Endothelial cell of umbilical vein (primary cell): ENCODE results near the gene C1QTNF8. TPM values are rescaled to one million over a fixed set of nuclear protein-coding genes. Genes with fewer than 3 reads are reported as not detected.
A peak's percentile ranks its signal among the peaks of the same experiment; 100 is the strongest.

Experiments
- Bru-seq: library from RNA; stranded (reverse); fragments of 400-500 nt; gene quantifications from one replicate; lab custom pipeline; 2021; lab: Mats Ljungman, UMichigan
- BruChase-seq, 2 experiments: library from RNA; stranded (reverse); fragments of 400-500 nt; gene quantifications; one replicate each; lab custom pipeline; 2021; lab: Mats Ljungman, UMichigan
- BruUV-seq: library from RNA; stranded (reverse); fragments of 400-500 nt; replicated peaks from 2 replicates; lab custom pipeline; 2021; lab: Mats Ljungman, UMichigan
- CTCF ChIA-PET: fragments of 300-600, 350-600 bp; sonication (Branson Sonifier 250); formaldehyde crosslinking; loops from one replicate; lab custom pipeline; 2021; ENCODE audit warnings: antibody characterized with exemption, inconsistent platforms; lab: Charles Lee
- POLR2A ChIA-PET: fragments of 300-600, 350-600 bp; sonication (Branson Sonifier 250); formaldehyde crosslinking; loops from one replicate; lab custom pipeline; 2021; ENCODE audit warnings: antibody characterized with exemption, inconsistent platforms; lab: Charles Lee
- DNase-seq: peaks from one replicate; pipeline ENCODE4 v3.0.0-alpha.2; 2011; ENCODE audit warnings: low read depth, low spot score
- FAIRE-seq: peaks from 2 replicates; lab custom pipeline; 2011; peaks lifted over from hg19 to GRCh38; lab: Jason Lieb, UNC
- H2AFZ ChIP-seq: 2 replicates; pipeline ENCODE4 v1.6.0; 2012; ENCODE audit warnings: low read depth, low read length, control low read depth, inconsistent platforms
- H3K27ac ChIP-seq: 2 replicates; pipeline ENCODE4 v1.5.1; 2011; ENCODE audit warnings: low read depth, mild to moderate bottlenecking, control low read depth, low read length, moderate library complexity; ENCODE audit not compliant: insufficient read depth
- H3K27me3 ChIP-seq, 2 experiments: 2 replicates each; pipeline versions ENCODE4 v1.6.0 to v1.6.1; 2011; ENCODE audit warnings: low read length in 2 of 2, mixed read lengths in 1 of 2; ENCODE audit not compliant: control insufficient read depth in 2 of 2, insufficient read depth in 2 of 2
- H3K36me3 ChIP-seq, 2 experiments: 2 replicates in 1 of 2; 3 replicates in 1 of 2; pipeline ENCODE4 v1.5.1; 2011; ENCODE audit warnings: low read length in 2 of 2, mild to moderate bottlenecking in 1 of 2, moderate library complexity in 1 of 2; ENCODE audit not compliant: control insufficient read depth in 2 of 2, insufficient read depth in 2 of 2; ENCODE audit errors: extremely low read depth in 1 of 2
- H3K4me1 ChIP-seq: 3 replicates; pipeline ENCODE4 v1.5.1; 2011; ENCODE audit warnings: mild to moderate bottlenecking, low read length; ENCODE audit not compliant: control insufficient read depth, insufficient read depth; ENCODE audit errors: extremely low read depth
- H3K4me2 ChIP-seq: 2 replicates; pipeline ENCODE4 v1.6.1; 2011; ENCODE audit warnings: low read length, control low read depth, mixed read lengths; ENCODE audit not compliant: insufficient read depth
- H3K4me3 ChIP-seq, 3 experiments: fragments of 200-600 bp in 1 of 3; sonication (generic), shearing (Covaris generic) in 1 of 3; replicated peaks in 1 of 3; 2 replicates each; pipeline ENCODE4 v1.5.1; 2011 to 2016; ENCODE audit warnings: control low read depth in 3 of 3, low read length in 3 of 3, mild to moderate bottlenecking in 2 of 3, inconsistent platforms in 1 of 3, low read depth in 1 of 3, moderate library complexity in 1 of 3; ENCODE audit not compliant: insufficient read depth in 1 of 3
- H3K79me2 ChIP-seq: 2 replicates; pipeline ENCODE4 v1.6.0; 2012; ENCODE audit warnings: low read length, inconsistent platforms; ENCODE audit not compliant: control insufficient read depth, insufficient read depth
- H3K9ac ChIP-seq: replicated peaks from 2 replicates; pipeline ENCODE3; 2011; ENCODE audit warnings: low read length, control low read depth; ENCODE audit not compliant: insufficient read depth; ENCODE audit errors: extremely low read depth
- H3K9me1 ChIP-seq: replicated peaks from 3 replicates; pipeline ENCODE4 v1.6.0; 2011; ENCODE audit warnings: mild to moderate bottlenecking, low read length; ENCODE audit not compliant: control insufficient read depth, insufficient read depth; ENCODE audit errors: extremely low read depth
- H3K9me3 ChIP-seq: replicated peaks from 2 replicates; pipeline ENCODE4 v1.5.1; 2012; ENCODE audit warnings: low read length, inconsistent platforms; ENCODE audit not compliant: control insufficient read depth, insufficient read depth
- H4K20me1 ChIP-seq: replicated peaks from 2 replicates; pipeline ENCODE3; 2011; ENCODE audit warnings: mild to moderate bottlenecking, low read length; ENCODE audit not compliant: control insufficient read depth, insufficient read depth; ENCODE audit errors: extremely low read depth
- EZH2 ChIP-seq: IDR thresholded peaks from 2 replicates; pipeline ENCODE4 v1.6.1; 2012; ENCODE audit warnings: borderline replicate concordance, low read depth, mild to moderate bottlenecking, moderate library complexity, low read length, inconsistent platforms; ENCODE audit not compliant: severe bottlenecking
- FOS ChIP-seq: IDR thresholded peaks from 2 replicates; pipeline ENCODE4 v1.6.1; 2011; ENCODE audit warnings: mild to moderate bottlenecking, low read length, moderate library complexity, borderline replicate concordance; ENCODE audit not compliant: insufficient read depth
- JUN ChIP-seq: IDR thresholded peaks from 2 replicates; pipeline ENCODE4 v1.6.1; 2011; ENCODE audit warnings: borderline replicate concordance, low read depth; ENCODE audit not compliant: insufficient read length, insufficient read depth
- MYC ChIP-seq: IDR thresholded peaks from one replicate; pipeline ENCODE4 v1.6.1; 2011; ENCODE audit warnings: mild to moderate bottlenecking, low read depth, low read length
- POLR2A ChIP-seq: IDR thresholded peaks from 2 replicates; pipeline ENCODE4 v1.6.1; 2012; ENCODE audit warnings: low read depth, mild to moderate bottlenecking, control low read depth, low read length
- POLR2AphosphoS5 ChIP-seq: IDR thresholded peaks from 2 replicates; pipeline ENCODE4 v1.6.1; 2012; ENCODE audit warnings: low read depth, mild to moderate bottlenecking, control low read depth, low read length, moderate library complexity; ENCODE audit not compliant: insufficient read depth
- dilution Hi-C: fragments of 300-500 bp; cut with MboI; formaldehyde crosslinking; loops from one replicate; pipeline ENCODE4 v1.15.0; 2019; ENCODE audit warnings: low sequenced_read_pairs; ENCODE audit not compliant: extremely low pct_ligation_motif_present
- intact Hi-C: fragments of 100-400 bp; cut with micrococcal nuclease; formaldehyde crosslinking; loops from one replicate; pipeline ENCODE4 v1.10.0; 2022
- long read RNA-seq: library from polyadenylated mRNA; stranded (forward); transcript quantifications from one replicate; pipeline ENCODE4 v2.0.0, GENCODE V29; 2021
- polyA minus RNA-seq, 3 experiments: library from RNA; depleted of rRNA, polyadenylated mRNA; stranded (reverse); fragments of >200 nt; gene quantifications; 1 replicate in 1 of 3; 2 replicates in 2 of 3; pipeline ENCODE4 v1.2.3, GENCODE V29; 2011
- polyA plus RNA-seq, 4 experiments: library from polyadenylated mRNA; depleted of rRNA in 3 of 4; stranded (reverse) in 3 of 4; unstranded in 1 of 4; fragments of >200 nt; gene quantifications; 2 replicates each; pipeline versions ENCODE4 v1.2.1 to v1.2.3, GENCODE V29; 2011 to 2012; ENCODE audit warnings: missing spikeins in 1 of 4
- total RNA-seq: library from RNA; stranded (reverse); gene quantifications from 2 replicates; pipeline ENCODE4 v1.2.3, GENCODE V29; 2021
- TF ChIP-seq, protein P1 (sequence below): IDR thresholded peaks from 2 replicates; pipeline ENCODE4 v1.6.1; 2011; ENCODE audit not compliant: insufficient read depth, insufficient read length

Gene C1QTNF8, protein sequence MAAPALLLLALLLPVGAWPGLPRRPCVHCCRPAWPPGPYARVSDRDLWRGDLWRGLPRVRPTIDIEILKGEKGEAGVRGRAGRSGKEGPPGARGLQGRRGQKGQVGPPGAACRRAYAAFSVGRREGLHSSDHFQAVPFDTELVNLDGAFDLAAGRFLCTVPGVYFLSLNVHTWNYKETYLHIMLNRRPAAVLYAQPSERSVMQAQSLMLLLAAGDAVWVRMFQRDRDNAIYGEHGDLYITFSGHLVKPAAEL
- total RNA-seq (not detected in 2 replicates), polyA plus RNA-seq (not detected in 2 replicates), polyA minus RNA-seq (not detected in 2 replicates), Bru-seq, nascent RNA (percentile 10 among the genes with signal in this experiment), BruChase-seq, experiment 1, labeled RNA remaining after a 6-hour chase (not detected), BruChase-seq, experiment 2, labeled RNA remaining after a 2-hour chase (not detected)
- polyA plus RNA-seq (2011; cell fraction: cytosol; rRNA removed) = not detected in 2 replicates
- polyA plus RNA-seq (2011; cell fraction: nucleus; rRNA removed) = not detected in 2 replicates
- polyA plus RNA-seq (2012) = not detected in 2 replicates
- polyA minus RNA-seq (2011; cell fraction: cytosol; rRNA and poly(A)+ RNA removed) = not detected
- polyA minus RNA-seq (2011; cell fraction: nucleus; rRNA and poly(A)+ RNA removed) = not detected in 2 replicates
- long read RNA-seq = 0 reads

DNA sequence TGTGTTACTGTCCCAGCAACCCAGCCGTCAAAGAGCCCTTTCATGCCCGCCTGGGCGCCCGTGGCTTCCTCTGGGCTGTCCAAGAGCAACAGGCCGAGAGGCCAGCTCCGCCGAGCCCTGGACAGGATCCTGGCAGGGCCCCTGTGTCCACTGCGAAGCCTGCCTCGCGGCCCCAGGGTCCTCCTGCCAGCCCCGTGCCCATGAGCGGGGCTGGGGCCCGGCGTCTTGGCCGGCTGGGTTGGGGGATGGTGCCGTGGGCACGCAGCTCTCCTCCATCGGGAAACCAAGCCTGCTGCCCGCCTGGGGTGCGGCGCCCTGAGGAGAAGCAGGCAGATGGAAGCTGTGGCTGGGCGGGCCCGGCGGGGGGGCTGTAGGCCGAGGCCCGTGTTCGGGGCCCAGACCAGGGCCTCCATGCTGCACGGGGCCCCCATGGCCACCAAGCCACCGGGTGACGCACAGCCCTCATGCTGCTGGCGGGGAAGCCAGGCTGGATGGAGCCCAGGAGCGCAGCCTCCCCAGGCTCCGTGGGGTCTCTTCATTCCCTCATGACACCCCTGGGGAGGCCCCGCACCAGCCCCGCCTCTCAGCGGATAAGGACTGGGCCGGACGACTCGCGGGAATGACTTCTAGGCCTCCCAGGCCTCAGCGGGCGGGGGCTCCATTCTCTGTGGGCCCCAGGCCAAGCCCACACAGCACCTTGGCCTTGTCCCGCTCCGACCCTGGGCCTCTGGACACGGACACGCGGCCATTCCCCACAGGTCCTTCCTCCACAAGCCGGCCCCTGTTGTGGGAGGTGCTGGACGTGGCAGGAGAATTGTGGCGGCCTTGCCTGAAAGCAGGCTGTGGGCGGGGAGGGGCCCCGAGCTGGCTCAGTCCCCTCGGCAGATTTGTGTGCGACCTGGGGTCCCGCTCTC lies at the start of gene C1QTNF8:
C1QTNF8 (minus strand) TSS at position 76 of the 914 bp plus-strand sequence. CDS start 1,322 bp downstream, outside the sequence.
- FAIRE-seq (no peak), DNase-seq (no peak)
- Histone ChIP-seq H3K27me3 (no peaks in the 10 kb centered on the region), H3K9me3 (no peaks in the 10 kb centered on the region), H3K4me3 (no peak within 1 kb of the TSS), H3K9ac (no peak within 1 kb of the TSS), H4K20me1 (no peaks in the 10 kb centered on the region), H2AFZ (no peak within 1 kb of the TSS), H3K4me2 (no peak within 1 kb of the TSS), H3K27ac (no peak within 1 kb of the TSS), H3K79me2 (no peaks in the 10 kb centered on the region), H3K36me3 (no peaks in the 10 kb centered on the region), H3K9me1 (no peaks in the 10 kb centered on the region), H3K4me1 (no peaks in the 10 kb centered on the region)
- intact Hi-C loops = no loop called here
- no TSS peak for BruUV-seq
- dilution Hi-C loops = no loop called here
- ChIA-PET CTCF (no interaction called here), POLR2A (no interaction called here)
- no peak for TF ChIP-seq POLR2AphosphoS5
- no peak for TF ChIP-seq MYC
- TF ChIP-seq EZH2 = no peak
- no peak for TF ChIP-seq JUN
- TF ChIP-seq, protein P1, sequence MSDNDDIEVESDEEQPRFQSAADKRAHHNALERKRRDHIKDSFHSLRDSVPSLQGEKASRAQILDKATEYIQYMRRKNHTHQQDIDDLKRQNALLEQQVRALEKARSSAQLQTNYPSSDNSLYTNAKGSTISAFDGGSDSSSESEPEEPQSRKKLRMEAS = no peak
- TF ChIP-seq FOS = no peak
- no peak for TF ChIP-seq POLR2A
